CD8-positive, alpha-beta memory T cell (primary cell): Measurements from ENCODE around the gene CLDN34. TPM values are rescaled to one million over a fixed set of nuclear protein-coding genes. Genes with fewer than 3 reads are reported as not detected.

Source experiments
- CTCF ChIA-PET: fragments of 350-600 bp; sonication (Branson Sonifier 250); formaldehyde crosslinking; loops from one replicate; lab custom pipeline; 2021; ENCODE audit warnings: antibody characterized with exemption; lab: Charles Lee
- POLR2A ChIA-PET: fragments of 350-600 bp; sonication (Branson Sonifier 250); formaldehyde crosslinking; loops from one replicate; lab custom pipeline; 2021; ENCODE audit warnings: antibody characterized with exemption; lab: Charles Lee
- DNase-seq, 5 donors: peaks; one replicate each; pipeline versions ENCODE4 v3.0.0 to v3.0.0-alpha.2; 2020 to 2022; ENCODE audit warnings: mixed read lengths in 1 of 5
- H3K27ac ChIP-seq: one replicate; pipeline ENCODE4 v1.7.0; 2013; ENCODE audit warnings: low read depth, mild to moderate bottlenecking, low read length, moderate library complexity
- H3K27me3 ChIP-seq: 2 replicates; pipeline ENCODE4 v1.7.0; 2013; ENCODE audit warnings: low read length, mild to moderate bottlenecking; ENCODE audit not compliant: insufficient read depth, poor library complexity, severe bottlenecking
- H3K36me3 ChIP-seq: 2 replicates; pipeline ENCODE4 v1.7.0; 2013; ENCODE audit warnings: mild to moderate bottlenecking, low read length, moderate library complexity; ENCODE audit not compliant: insufficient read depth
- H3K4me1 ChIP-seq: 2 replicates; pipeline ENCODE4 v1.7.0; 2013; ENCODE audit warnings: mild to moderate bottlenecking, low read length, moderate library complexity; ENCODE audit not compliant: insufficient read depth
- H3K4me3 ChIP-seq: 2 replicates; pipeline ENCODE4 v1.7.0; 2013; ENCODE audit warnings: mild to moderate bottlenecking, low read length
- H3K9me3 ChIP-seq: 2 replicates; pipeline ENCODE4 v1.7.0; 2013; ENCODE audit warnings: mild to moderate bottlenecking, low read length
- H3K27ac Mint-ChIP-seq, 8 donors: one replicate each; pipeline ENCODE4 v1.8.0; 2020 to 2021; ENCODE audit warnings: mixed read lengths in 8 of 8, mild to moderate bottlenecking in 6 of 8, inconsistent platforms in 3 of 8, moderate library complexity in 3 of 8
- H3K27me3 Mint-ChIP-seq, 2 donors: one replicate each; pipeline ENCODE4 v1.8.0; 2020 to 2021; ENCODE audit warnings: mixed read lengths in 2 of 2, mild to moderate bottlenecking in 1 of 2, moderate library complexity in 1 of 2
- H3K36me3 Mint-ChIP-seq, 3 donors: one replicate each; pipeline ENCODE4 v1.8.0; 2020 to 2021; ENCODE audit warnings: mixed read lengths in 3 of 3, inconsistent platforms in 1 of 3, mild to moderate bottlenecking in 1 of 3
- H3K4me1 Mint-ChIP-seq, 3 donors: one replicate each; pipeline ENCODE4 v1.8.0; 2020 to 2021; ENCODE audit warnings: mixed read lengths in 3 of 3, inconsistent platforms in 1 of 3, mild to moderate bottlenecking in 1 of 3
- H3K4me3 Mint-ChIP-seq, 7 donors: one replicate each; pipeline ENCODE4 v1.8.0; 2020 to 2021; ENCODE audit warnings: mixed read lengths in 7 of 7, mild to moderate bottlenecking in 6 of 7, moderate library complexity in 4 of 7, inconsistent platforms in 2 of 7
- H3K9me3 Mint-ChIP-seq, 5 donors: one replicate each; pipeline ENCODE4 v1.8.0; 2020 to 2022; ENCODE audit warnings: mixed read lengths in 5 of 5, mild to moderate bottlenecking in 3 of 5, moderate library complexity in 2 of 5, inconsistent platforms in 1 of 5
- polyA plus RNA-seq: library from polyadenylated mRNA; unstranded; fragments of 300-500 nt; fragmentation: Illumina TruSeq; gene quantifications from one replicate; pipeline ENCODE4 v1.2.3, GENCODE V29; 2021
- total RNA-seq, 2 experiments: library from RNA; stranded (reverse); gene quantifications; one replicate each; pipeline ENCODE4 v1.2.3, GENCODE V29; 2021

CLDN34 gene
- total and polyA plus RNA-seq, 3 experiments from 2014 or later = not detected

GRCh38 chrX:9953396-9953795 lies 13.8 kb upstream of the CLDN34 start:
- no peaks in the 10 kb centered on the region for H3K4me1 ChIP-seq
- peaks cover 0 to 13% (median 6%) of the 10 kb centered on the region in 5 donors for H3K9me3 Mint-ChIP-seq
- H3K36me3 Mint-ChIP-seq = no peaks in the 10 kb centered on the region
- POLR2A ChIA-PET = no interaction called here
- H3K36me3 ChIP-seq = no peaks in the 10 kb centered on the region
- H3K27me3 ChIP-seq = no peaks in the 10 kb centered on the region
- DNase-seq = no peak
- H3K27ac ChIP-seq = no peak overlapping the region
- no peaks in the 10 kb centered on the region for H3K9me3 ChIP-seq
- no peak overlapping the region for H3K4me3 ChIP-seq
- no peak overlapping the region for H3K27ac Mint-ChIP-seq
- no peak overlapping the region for H3K4me3 Mint-ChIP-seq
- peaks cover 10 to 20% of the 10 kb centered on the region in 2 donors for H3K27me3 Mint-ChIP-seq
- CTCF ChIA-PET = no interaction called here
- H3K4me1 Mint-ChIP-seq = no peaks in the 10 kb centered on the region

- CTCF ChIA-PET = no interaction called here
- no peaks in the 10 kb centered on the region for H3K4me1 Mint-ChIP-seq
- POLR2A ChIA-PET = no interaction called here
Measured at GRCh38 chrX:9955506-9955905, 11.7 kb upstream of the CLDN34 start.

DNA sequence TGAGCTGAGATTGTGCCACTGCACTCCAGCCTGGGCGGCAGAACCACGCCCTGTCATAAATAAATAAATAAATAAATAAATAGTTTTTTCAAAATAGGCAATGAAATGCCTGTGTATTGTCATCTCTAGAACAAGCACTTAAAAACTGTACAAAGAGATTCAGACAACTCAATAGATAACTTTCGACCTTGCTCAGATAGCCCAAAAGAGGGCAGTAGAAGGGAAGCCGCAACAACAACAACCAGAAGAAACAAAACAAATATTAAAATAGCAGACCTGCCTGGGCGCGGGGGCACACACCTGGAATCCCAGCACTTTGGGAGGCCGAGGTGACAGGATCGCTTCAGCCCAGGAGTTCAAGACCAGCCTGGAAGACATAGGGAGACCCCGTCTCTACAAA lies 9.4 kb upstream of the CLDN34 start:
- no peak overlapping the region for H3K4me3 Mint-ChIP-seq
- H3K27me3 Mint-ChIP-seq = peaks cover 16 to 19% of the 10 kb centered on the region in 2 donors
- H3K9me3 ChIP-seq = no peaks in the 10 kb centered on the region
- no peak for DNase-seq
- no peaks in the 10 kb centered on the region for H3K36me3 Mint-ChIP-seq
- H3K27me3 ChIP-seq = no peaks in the 10 kb centered on the region
- H3K9me3 Mint-ChIP-seq = peaks cover 0 to 6% (median 4%) of the 10 kb centered on the region in 5 donors
- ChIA-PET CTCF (no interaction called here), POLR2A (no interaction called here)
- H3K4me1 ChIP-seq = no peaks in the 10 kb centered on the region
- no peak overlapping the region for H3K27ac Mint-ChIP-seq
- H3K27ac ChIP-seq = no peak overlapping the region
- H3K4me3 ChIP-seq = no peak overlapping the region
- no peaks in the 10 kb centered on the region for H3K4me1 Mint-ChIP-seq
- H3K36me3 ChIP-seq = no peaks in the 10 kb centered on the region

More at GRCh38 chrX:9955506-9955905, 11.7 kb upstream of the CLDN34 start:
- peaks cover 0 to 13% (median 6%) of the 10 kb centered on the region in 5 donors for H3K9me3 Mint-ChIP-seq
- H3K27ac Mint-ChIP-seq = no peak overlapping the region
- no peak overlapping the region for H3K4me3 ChIP-seq
- no peaks in the 10 kb centered on the region for H3K4me1 ChIP-seq
- H3K27me3 ChIP-seq = no peaks in the 10 kb centered on the region
- H3K36me3 ChIP-seq = no peaks in the 10 kb centered on the region
- no peak overlapping the region for H3K27ac ChIP-seq
- H3K9me3 ChIP-seq = no peaks in the 10 kb centered on the region
- no peak for DNase-seq
- H3K27me3 Mint-ChIP-seq = peaks cover 11 to 20% of the 10 kb centered on the region in 2 donors
- no peak overlapping the region for H3K4me3 Mint-ChIP-seq
- no peaks in the 10 kb centered on the region for H3K36me3 Mint-ChIP-seq

GRCh38 chrX:9958183-9958582 lies 9.0 kb upstream of the CLDN34 start:
- H3K27ac Mint-ChIP-seq = no peak overlapping the region
- Histone ChIP-seq H3K9me3 (no peaks in the 10 kb centered on the region), H3K27me3 (no peaks in the 10 kb centered on the region), H3K36me3 (no peaks in the 10 kb centered on the region), H3K27ac (no peak overlapping the region), H3K4me3 (no peak overlapping the region), H3K4me1 (no peaks in the 10 kb centered on the region)
- ChIA-PET POLR2A (no interaction called here), CTCF (no interaction called here)
- H3K27me3 Mint-ChIP-seq = peaks cover 16 to 19% of the 10 kb centered on the region in 2 donors
- H3K36me3 Mint-ChIP-seq = no peaks in the 10 kb centered on the region
- H3K9me3 Mint-ChIP-seq = peaks cover 0 to 6% (median 4%) of the 10 kb centered on the region in 5 donors
- H3K4me1 Mint-ChIP-seq = no peaks in the 10 kb centered on the region
- H3K4me3 Mint-ChIP-seq = no peak overlapping the region
- DNase-seq = no peak

DNA sequence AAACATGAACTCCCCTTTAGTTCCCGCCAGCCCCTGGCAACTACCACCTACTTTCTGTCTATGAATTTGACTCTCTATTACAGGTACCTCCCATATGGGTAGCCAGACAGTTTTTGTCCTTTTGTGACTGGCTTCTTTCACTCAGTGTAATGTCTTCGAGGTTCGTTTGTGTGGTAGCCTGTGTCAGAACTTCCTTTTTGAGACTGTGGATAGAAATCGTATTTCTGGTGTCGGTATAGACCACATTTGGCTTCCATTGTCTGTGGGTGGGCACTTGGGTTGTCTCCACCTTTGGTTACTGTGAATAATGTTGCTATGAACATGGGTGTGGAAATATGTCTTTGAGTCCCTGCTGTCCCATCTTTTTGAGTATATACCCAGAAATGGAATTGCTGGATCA lies 5.4 kb upstream of the CLDN34 start:
- Histone ChIP-seq H3K9me3 (no peaks in the 10 kb centered on the region), H3K27me3 (no peaks in the 10 kb centered on the region), H3K36me3 (no peaks in the 10 kb centered on the region), H3K4me1 (no peaks in the 10 kb centered on the region), H3K27ac (no peak overlapping the region), H3K4me3 (no peak overlapping the region)
- POLR2A ChIA-PET = no interaction called here
- Mint-ChIP-seq H3K27me3 (peaks cover 11 to 24% of the 10 kb centered on the region in 2 donors), H3K36me3 (no peaks in the 10 kb centered on the region), H3K27ac (no peak overlapping the region), H3K9me3 (no peaks in the 10 kb centered on the region), H3K4me1 (no peaks in the 10 kb centered on the region), H3K4me3 (no peak overlapping the region)
- CTCF ChIA-PET = no interaction called here
- DNase-seq = no peak

GRCh38 chrX:9977635-9978034 lies 10.5 kb downstream of the CLDN34 start:
- Histone ChIP-seq H3K4me3 (no peak overlapping the region), H3K4me1 (no peaks in the 10 kb centered on the region), H3K9me3 (no peaks in the 10 kb centered on the region), H3K36me3 (no peaks in the 10 kb centered on the region), H3K27me3 (no peaks in the 10 kb centered on the region), H3K27ac (no peak overlapping the region)
- no peak overlapping the region for H3K27ac Mint-ChIP-seq
- no peak overlapping the region for H3K4me3 Mint-ChIP-seq
- H3K4me1 Mint-ChIP-seq = no peaks in the 10 kb centered on the region
- no peak for DNase-seq
- H3K9me3 Mint-ChIP-seq = peaks cover 0 to 3% (median 0%) of the 10 kb centered on the region in 5 donors
- CTCF ChIA-PET = no interaction called here
- no peaks in the 10 kb centered on the region for H3K36me3 Mint-ChIP-seq
- POLR2A ChIA-PET = no interaction called here
- peaks cover 0 to 17% of the 10 kb centered on the region in 2 donors for H3K27me3 Mint-ChIP-seq

- DNase-seq = no peak
- peaks cover 0 to 17% of the 10 kb centered on the region in 2 donors for H3K27me3 Mint-ChIP-seq
- H3K27ac Mint-ChIP-seq = no peak overlapping the region
- H3K4me3 Mint-ChIP-seq = no peak overlapping the region
- Histone ChIP-seq H3K27me3 (no peaks in the 10 kb centered on the region), H3K36me3 (no peaks in the 10 kb centered on the region), H3K27ac (no peak overlapping the region), H3K4me3 (no peak overlapping the region), H3K9me3 (no peaks in the 10 kb centered on the region), H3K4me1 (no peaks in the 10 kb centered on the region)
- H3K4me1 Mint-ChIP-seq = no peaks in the 10 kb centered on the region
- peaks cover 0 to under 1% (median 0%) of the 10 kb centered on the region in 5 donors for H3K9me3 Mint-ChIP-seq
- no peaks in the 10 kb centered on the region for H3K36me3 Mint-ChIP-seq
- ChIA-PET CTCF (no interaction called here), POLR2A (no interaction called here)
Measured at GRCh38 chrX:9980401-9980800, 13.2 kb downstream of the CLDN34 start.

DNA sequence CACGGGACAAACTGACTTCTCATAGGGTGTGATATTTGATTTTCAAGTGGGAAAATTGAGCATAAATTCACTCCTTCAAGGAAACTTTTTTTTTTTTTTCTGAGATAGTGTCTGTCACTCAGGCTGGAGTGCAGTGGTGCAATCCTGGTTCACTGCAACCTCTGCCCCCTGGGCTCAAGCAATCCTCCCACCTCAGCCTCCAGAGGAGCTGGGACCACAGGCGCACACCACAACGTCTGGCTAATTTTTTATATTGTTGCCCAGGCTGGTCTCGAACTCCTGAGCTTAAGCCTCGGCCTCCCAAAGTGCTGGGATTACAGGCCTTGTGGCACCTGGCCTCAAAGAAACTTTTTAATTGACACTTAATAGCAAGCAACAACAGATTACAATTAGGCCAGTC lies 13.8 kb downstream of the CLDN34 start:
- no peak for DNase-seq
- Histone ChIP-seq H3K27ac (no peak overlapping the region), H3K9me3 (no peaks in the 10 kb centered on the region), H3K4me3 (no peak overlapping the region), H3K27me3 (no peaks in the 10 kb centered on the region), H3K36me3 (no peaks in the 10 kb centered on the region), H3K4me1 (no peaks in the 10 kb centered on the region)
- CTCF ChIA-PET = no interaction called here
- POLR2A ChIA-PET = no interaction called here
- peaks cover 0 to 13% of the 10 kb centered on the region in 2 donors for H3K27me3 Mint-ChIP-seq
- H3K27ac Mint-ChIP-seq = no peak overlapping the region
- H3K4me1 Mint-ChIP-seq = no peaks in the 10 kb centered on the region
- no peaks in the 10 kb centered on the region for H3K36me3 Mint-ChIP-seq
- H3K9me3 Mint-ChIP-seq = no peaks in the 10 kb centered on the region
- H3K4me3 Mint-ChIP-seq = no peak overlapping the region

DNA sequence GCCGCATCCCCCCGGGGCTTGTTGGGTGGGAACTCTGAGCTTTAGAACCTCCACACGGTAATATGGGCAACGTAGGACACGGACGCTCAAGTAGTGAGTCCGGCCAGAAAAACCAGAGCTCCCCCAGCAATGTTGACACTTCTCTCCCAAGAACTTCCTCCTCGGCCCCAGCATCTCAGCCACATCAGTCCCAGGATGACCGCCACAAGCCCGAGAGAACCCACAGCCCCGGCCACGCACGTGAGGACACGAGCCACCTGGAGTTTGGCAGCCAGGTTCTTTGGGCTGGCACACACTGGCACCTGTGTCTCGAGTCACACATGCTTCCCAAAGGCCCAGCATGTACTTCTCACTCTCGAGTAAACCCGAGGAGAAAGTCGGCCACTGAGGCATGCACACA lies 16.3 kb downstream of the CLDN34 start:
- Histone ChIP-seq H3K9me3 (no peaks in the 10 kb centered on the region), H3K27me3 (no peaks in the 10 kb centered on the region), H3K4me1 (no peaks in the 10 kb centered on the region), H3K4me3 (no peak overlapping the region), H3K36me3 (no peaks in the 10 kb centered on the region), H3K27ac (no peak overlapping the region)
- H3K4me3 Mint-ChIP-seq = no peak overlapping the region
- no peaks in the 10 kb centered on the region for H3K9me3 Mint-ChIP-seq
- no peak for DNase-seq
- ChIA-PET CTCF (interaction anchor here (2.3 kb wide), 1 partner anchor 137 kb away, joined by 6 read pairs; no protein-coding TSS in a partner anchor), POLR2A (no interaction called here)
- H3K4me1 Mint-ChIP-seq = no peaks in the 10 kb centered on the region
- no peak overlapping the region for H3K27ac Mint-ChIP-seq
- peaks cover 0 to 4% of the 10 kb centered on the region in 2 donors for H3K27me3 Mint-ChIP-seq
- H3K36me3 Mint-ChIP-seq = no peaks in the 10 kb centered on the region
